Measurements from ENCODE around the gene ARHGAP44. TPM values are rescaled to one million over a fixed set of nuclear protein-coding genes. Genes with fewer than 3 reads are reported as not detected.

The ARHGAP44 gene
- total and polyA plus RNA-seq, 2 of the 13 experiments (the other 11 are each of a cell fraction or from before 2014, with no cell fraction given) = 0.79 to 3.1 TPM

DNA sequence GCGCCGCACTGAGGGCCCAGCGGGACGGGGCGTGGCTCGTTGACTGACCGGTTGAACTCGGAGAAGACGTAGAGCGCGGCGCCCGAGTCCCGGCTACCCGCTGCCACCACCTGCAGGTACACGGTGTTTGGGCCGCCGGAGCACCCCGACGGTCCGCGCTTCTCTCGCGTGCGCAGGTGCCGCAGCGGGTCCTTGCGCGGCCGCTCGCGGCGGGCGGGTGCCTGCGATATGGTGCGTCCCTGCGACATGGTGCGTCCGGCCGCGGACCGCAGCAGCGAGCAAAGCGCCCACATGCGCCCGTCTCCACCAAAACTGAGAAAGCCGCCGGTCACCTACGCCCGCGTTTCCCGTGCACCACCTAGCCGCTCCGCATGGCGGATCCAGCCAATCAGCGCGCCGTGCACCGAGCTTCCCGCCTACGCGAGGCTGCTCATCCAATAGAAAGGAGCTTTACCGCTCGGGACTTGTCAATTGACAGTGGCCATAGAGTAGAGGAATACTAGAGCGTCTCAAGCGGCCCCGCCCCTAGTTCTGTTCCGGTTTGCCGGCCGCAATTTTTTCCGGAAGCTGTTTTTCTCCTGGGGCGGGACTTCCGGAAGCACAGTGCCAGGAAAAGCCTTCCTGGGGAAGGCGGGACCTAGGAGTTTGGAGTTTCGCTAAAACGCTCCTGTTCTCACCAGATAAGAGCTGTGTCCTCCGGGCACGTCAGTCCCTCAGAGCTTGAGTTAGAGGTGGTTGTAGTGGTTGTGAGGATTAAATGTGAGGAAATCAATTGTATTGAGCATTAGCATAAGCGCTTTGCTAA is 228.6 kb downstream of the ARHGAP44 start, which contains the start of gene ELAC2:
ELAC2 (minus strand) TSS at position 373 of the 805 bp plus-strand sequence; CDS start at position 293, 80 bp downstream.
- H3K4me3 ChIP-seq (replicated peaks in 1 of 3; ENCODE audit: insufficient read depth in 1 of 3, low read depth in 2 of 3, low read length in 3 of 3) = peak within 1 kb of the TSS; percentile 71 to 94 (median 94)
- BruUV-seq (replicated peaks) = no TSS peak
- peaks cover 22% of the 10 kb centered on the region for H3K4me1 ChIP-seq (ENCODE audit: insufficient read depth, low read length)
- 1% methylated on average over 13 of the region's 79 CpGs for WGBS (ENCODE audit: low lambda C conversion rate)
- peak within 1 kb of the TSS; percentile 97 for H2AFZ ChIP-seq (ENCODE audit: low read length)
- no peaks in the 10 kb centered on the region; a peak in 1 of 5 replicates for H3K27me3 ChIP-seq (ENCODE audit: control insufficient read depth in 1 of 2, insufficient read depth in 2 of 2, low read length in 2 of 2)
- ChIA-PET CTCF (ENCODE audit: low intra/inter-chr PET ratio, low total read pairs) (no interaction called here), POLR2A (interaction anchor here (0.6 to 1.9 kb wide), 13 partner anchors 9 to 1288 kb away, joined by 3 to 9 read pairs (median 5); partner anchors contain the start of gene ZNF18)
- H3K9ac ChIP-seq (ENCODE audit: insufficient read depth, low read depth, low read length) = peak within 1 kb of the TSS; percentile 90
- in situ Hi-C loops (cut with HindIII; ENCODE audit: extremely low pct_ligation_motif_present, low pct_unique_long_range_greater_than_20kb) = no loop called here
- no peaks in the 10 kb centered on the region for H4K20me1 ChIP-seq (ENCODE audit: insufficient read depth, low read length)
- H3K27ac ChIP-seq (ENCODE audit: extremely low read length, insufficient read depth, low read length) = peak within 1 kb of the TSS; percentile 80
- peak within 1 kb of the TSS; percentile 88 for H3K4me2 ChIP-seq (ENCODE audit: low read depth, low read length)
- no peaks in the 10 kb centered on the region for H3K9me3 ChIP-seq (ENCODE audit: low read length)
- FAIRE-seq = peak; percentile 75
- peaks cover 5% of the 10 kb centered on the region for H3K79me2 ChIP-seq (ENCODE audit: insufficient read depth, low read length)
- intact Hi-C loops (cut with micrococcal nuclease; ENCODE audit: unreplicated experiment) = no loop called here
- peaks cover 8 to 33% of the 10 kb centered on the region in 2 experiments for H3K36me3 ChIP-seq (replicated peaks in 1 of 2; ENCODE audit: control insufficient read depth in 1 of 2, insufficient read depth in 2 of 2, low read length in 2 of 2)
- ATAC-seq = peak; percentile 99
- peak; percentile 97 for DNase-seq (ENCODE audit: low spot score)
- TF ChIP-seq GATAD1 (CRISPR knock-in tag; IDR thresholded peaks at IDR 0.05) = peak; percentile 83
- TF ChIP-seq ZNF784 (CRISPR knock-in tag; IDR thresholded peaks at IDR 0.05; ENCODE audit: borderline replicate concordance) = no peak
- TF ChIP-seq, protein P1, sequence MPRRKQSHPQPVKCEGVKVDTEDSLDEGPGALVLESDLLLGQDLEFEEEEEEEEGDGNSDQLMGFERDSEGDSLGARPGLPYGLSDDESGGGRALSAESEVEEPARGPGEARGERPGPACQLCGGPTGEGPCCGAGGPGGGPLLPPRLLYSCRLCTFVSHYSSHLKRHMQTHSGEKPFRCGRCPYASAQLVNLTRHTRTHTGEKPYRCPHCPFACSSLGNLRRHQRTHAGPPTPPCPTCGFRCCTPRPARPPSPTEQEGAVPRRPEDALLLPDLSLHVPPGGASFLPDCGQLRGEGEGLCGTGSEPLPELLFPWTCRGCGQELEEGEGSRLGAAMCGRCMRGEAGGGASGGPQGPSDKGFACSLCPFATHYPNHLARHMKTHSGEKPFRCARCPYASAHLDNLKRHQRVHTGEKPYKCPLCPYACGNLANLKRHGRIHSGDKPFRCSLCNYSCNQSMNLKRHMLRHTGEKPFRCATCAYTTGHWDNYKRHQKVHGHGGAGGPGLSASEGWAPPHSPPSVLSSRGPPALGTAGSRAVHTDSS (CRISPR knock-in tag; conservative IDR thresholded peaks at IDR 0.05) = no peak
- TF ChIP-seq THAP9 (CRISPR knock-in tag; IDR thresholded peaks at IDR 0.05; ENCODE audit: borderline replicate concordance) = peak; percentile 80
- TF ChIP-seq RORA (CRISPR knock-in tag; IDR thresholded peaks at IDR 0.05) = no peak
- TF ChIP-seq TCF7 (IDR thresholded peaks at IDR 0.05; ENCODE audit: low read depth) = no peak
- peak; percentile 89; the same call in 1 of the 2 replicates for TF ChIP-seq ZNF558 (CRISPR knock-in tag; IDR thresholded peaks at IDR 0.05; ENCODE audit: borderline replicate concordance)
- TF ChIP-seq, protein P2, sequence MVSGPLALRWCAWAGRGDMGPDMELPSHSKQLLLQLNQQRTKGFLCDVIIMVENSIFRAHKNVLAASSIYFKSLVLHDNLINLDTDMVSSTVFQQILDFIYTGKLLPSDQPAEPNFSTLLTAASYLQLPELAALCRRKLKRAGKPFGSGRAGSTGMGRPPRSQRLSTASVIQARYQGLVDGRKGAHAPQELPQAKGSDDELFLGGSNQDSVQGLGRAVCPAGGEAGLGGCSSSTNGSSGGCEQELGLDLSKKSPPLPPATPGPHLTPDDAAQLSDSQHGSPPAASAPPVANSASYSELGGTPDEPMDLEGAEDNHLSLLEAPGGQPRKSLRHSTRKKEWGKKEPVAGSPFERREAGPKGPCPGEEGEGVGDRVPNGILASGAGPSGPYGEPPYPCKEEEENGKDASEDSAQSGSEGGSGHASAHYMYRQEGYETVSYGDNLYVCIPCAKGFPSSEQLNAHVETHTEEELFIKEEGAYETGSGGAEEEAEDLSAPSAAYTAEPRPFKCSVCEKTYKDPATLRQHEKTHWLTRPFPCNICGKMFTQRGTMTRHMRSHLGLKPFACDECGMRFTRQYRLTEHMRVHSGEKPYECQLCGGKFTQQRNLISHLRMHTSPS (CRISPR knock-in tag; IDR thresholded peaks at IDR 0.05; ENCODE audit: low read depth) = no peak
- TF ChIP-seq RNF2 (conservative IDR thresholded peaks at IDR 0.05; ENCODE audit: low read depth) = peak; percentile 70; the same call in 1 of the 2 replicates
- TF ChIP-seq ZNF766 (CRISPR knock-in tag; IDR thresholded peaks at IDR 0.05; ENCODE audit: borderline replicate concordance) = peak; percentile 58; the same call in 1 of the 2 replicates
- TF ChIP-seq ZNF800 (CRISPR knock-in tag; IDR thresholded peaks at IDR 0.05) = no peak
- TF ChIP-seq ETV6 (CRISPR knock-in tag; conservative IDR thresholded peaks at IDR 0.05) = no peak
- TF ChIP-seq MZF1 (CRISPR knock-in tag; IDR thresholded peaks at IDR 0.05; ENCODE audit: borderline replicate concordance) = no peak

Measured in HepG2 (cell line).